ENCODE measurements around the gene ZFYVE1. TPM values are rescaled to one million over a fixed set of nuclear protein-coding genes. Genes with fewer than 3 reads are reported as not detected.

The ZFYVE1 gene
- total RNA-seq, 2 donors from 2014 or later, result 16.6 to 31.7 TPM

DNA sequence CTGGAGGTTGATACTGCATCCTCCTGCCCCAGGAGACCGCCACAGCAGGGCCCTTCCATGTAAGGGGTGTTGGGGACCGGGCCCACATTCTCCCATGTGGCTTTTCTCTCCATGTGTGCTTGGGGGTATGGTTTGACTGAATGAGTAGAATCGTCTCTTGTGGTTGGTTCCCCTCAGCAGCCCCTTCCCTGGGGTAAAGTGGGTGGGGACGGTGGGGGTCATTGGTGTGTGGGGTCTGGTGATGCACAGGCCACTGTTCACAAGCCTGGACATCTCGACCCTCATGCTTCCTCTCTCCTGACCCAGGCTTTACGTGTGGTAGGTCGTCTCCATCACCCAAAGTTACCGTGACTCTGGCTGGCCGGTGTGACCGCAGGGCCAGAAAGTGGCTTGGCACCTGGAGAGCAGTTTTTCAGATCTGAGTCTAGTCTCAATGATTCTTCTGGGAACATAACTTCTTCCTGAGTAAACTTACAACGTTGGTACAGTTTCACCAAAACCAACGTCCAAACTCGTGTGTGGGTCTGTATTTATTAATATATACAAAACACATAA, 83.0 kb downstream of the ZFYVE1 start:
- peaks cover 0 to 4% of the 10 kb centered on the region in 2 donors for H3K36me3 ChIP-seq
- WGBS, result 87% methylated on average over 13 of the region's 13 CpGs
- no peak for TF ChIP-seq CTCF (IDR thresholded peaks at IDR 0.05)
- no peak for TF ChIP-seq POLR2AphosphoS5 (IDR thresholded peaks at IDR 0.05)
- no peak for TF ChIP-seq POLR2A (IDR thresholded peaks at IDR 0.05)

DNA sequence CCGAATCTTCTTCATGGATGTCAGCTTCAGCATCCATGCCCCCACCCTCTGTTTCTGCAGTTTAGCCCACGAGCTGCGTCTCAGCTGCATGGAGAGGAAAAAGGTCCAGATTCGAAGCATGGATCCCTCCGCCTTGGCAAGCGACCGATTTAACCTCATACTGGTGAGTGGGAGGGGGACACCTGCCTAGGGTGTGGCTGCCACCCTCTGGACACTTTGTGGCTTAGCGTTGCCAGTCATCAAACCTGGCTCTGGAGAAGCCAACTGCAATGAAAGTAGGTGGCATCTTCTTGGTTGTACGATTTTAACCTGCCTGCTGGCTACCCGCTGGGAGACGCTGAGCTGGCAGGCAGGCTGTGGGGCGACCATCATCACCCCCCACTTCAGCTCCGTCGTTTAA, 84.0 kb downstream of the ZFYVE1 start:
- Histone ChIP-seq H3K27me3 (replicated peaks; ENCODE audit: insufficient read depth) (no peaks in the 10 kb centered on the region), H3K36me3 (peaks cover 0 to 8% of the 10 kb centered on the region in 2 donors), H3K4me1 (replicated peaks) (no peaks in the 10 kb centered on the region), H3K27ac (no peak overlapping the region), H3K4me3 (no peak overlapping the region), H3K9me3 (no peaks in the 10 kb centered on the region)
- no peak for DNase-seq (ENCODE audit: low spot score)
- intact Hi-C loops (cut with DNase I), result no loop called here
- WGBS, result 89% methylated on average over 14 of the region's 14 CpGs
- TF ChIP-seq POLR2AphosphoS5 (IDR thresholded peaks at IDR 0.05) (no peak), CTCF (IDR thresholded peaks at IDR 0.05) (no peak), POLR2A (IDR thresholded peaks at IDR 0.05) (no peak)

More for the DNA sequence above, 83.0 kb downstream of the ZFYVE1 start:
- DNase-seq (ENCODE audit: low spot score), result no peak
- intact Hi-C loops (cut with DNase I), result no loop called here
- no peaks in the 10 kb centered on the region for H3K27me3 ChIP-seq (replicated peaks; ENCODE audit: insufficient read depth)
- H3K4me3 ChIP-seq, result no peak overlapping the region
- H3K9me3 ChIP-seq, result no peaks in the 10 kb centered on the region
- no peak overlapping the region for H3K27ac ChIP-seq
- H3K4me1 ChIP-seq (replicated peaks), result no peaks in the 10 kb centered on the region

- intact Hi-C loops (cut with DNase I), result no loop called here
- WGBS, result 72% methylated on average over 12 of the region's 12 CpGs
Measured at GRCh38 chr14:72941286-72941985, 85.5 kb downstream of the ZFYVE1 start.

DNA sequence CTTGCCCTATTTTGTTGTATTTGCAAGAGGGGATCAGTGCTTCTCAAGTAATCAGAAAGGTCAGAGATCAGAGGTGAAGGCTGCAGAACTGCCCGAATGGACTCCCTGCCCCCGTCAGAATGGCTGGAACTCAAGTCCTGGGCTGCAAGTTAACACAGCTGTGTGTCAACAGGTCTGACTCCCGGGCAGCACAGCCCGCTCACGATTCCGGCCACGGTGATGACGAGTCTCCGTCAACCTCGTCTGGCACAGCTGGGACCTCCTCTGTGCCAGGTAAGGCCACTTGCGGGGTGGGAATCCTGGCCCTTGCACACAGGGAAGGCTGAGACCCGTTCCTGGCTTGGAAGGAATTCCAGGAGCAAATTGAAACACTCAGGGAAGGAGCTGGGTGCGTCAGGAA, 87.3 kb downstream of the ZFYVE1 start:
- no peaks in the 10 kb centered on the region for H3K4me1 ChIP-seq (replicated peaks)
- intact Hi-C loops (cut with DNase I), result no loop called here
- WGBS, result 75% methylated on average over 13 of the region's 13 CpGs
- DNase-seq (ENCODE audit: low spot score), result no peak
- no peak overlapping the region for H3K27ac ChIP-seq
- TF ChIP-seq CTCF (IDR thresholded peaks at IDR 0.05), result no peak
- TF ChIP-seq POLR2AphosphoS5 (IDR thresholded peaks at IDR 0.05), result no peak
- no peak for TF ChIP-seq POLR2A (IDR thresholded peaks at IDR 0.05)
- H3K27me3 ChIP-seq (replicated peaks; ENCODE audit: insufficient read depth), result no peaks in the 10 kb centered on the region
- H3K4me3 ChIP-seq, result no peak overlapping the region
- H3K36me3 ChIP-seq, result peaks cover 0 to 8% of the 10 kb centered on the region in 2 donors
- H3K9me3 ChIP-seq, result no peaks in the 10 kb centered on the region

More at GRCh38 chr14:72941286-72941985, 85.5 kb downstream of the ZFYVE1 start:
- Histone ChIP-seq H3K4me3 (no peak overlapping the region), H3K9me3 (no peaks in the 10 kb centered on the region), H3K4me1 (replicated peaks) (no peaks in the 10 kb centered on the region), H3K27me3 (replicated peaks; ENCODE audit: insufficient read depth) (no peaks in the 10 kb centered on the region), H3K36me3 (peaks cover 0 to 8% of the 10 kb centered on the region in 2 donors), H3K27ac (no peak overlapping the region)
- no peak for DNase-seq (ENCODE audit: low spot score)
- TF ChIP-seq POLR2A (IDR thresholded peaks at IDR 0.05), result no peak

DNA sequence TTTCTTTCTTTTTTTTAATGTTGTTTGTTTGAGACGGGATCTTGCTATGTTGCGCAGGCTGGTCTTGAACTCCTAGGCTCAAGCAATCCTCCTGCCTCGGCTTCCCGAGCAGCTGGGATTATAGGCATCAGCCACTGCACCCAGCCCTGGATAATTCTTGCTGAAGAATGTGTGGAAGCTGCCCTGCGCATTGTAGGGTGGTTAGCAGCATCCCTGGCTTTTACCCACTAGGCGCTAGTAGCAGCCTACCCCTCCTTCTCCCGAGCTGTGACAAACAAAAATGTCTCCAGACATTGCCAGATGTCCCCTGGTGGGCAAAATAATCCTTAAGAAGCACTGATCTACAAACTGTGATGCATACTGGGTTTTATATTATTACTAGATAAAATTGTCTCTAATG, 94.0 kb downstream of the ZFYVE1 start:
- Histone ChIP-seq H3K27ac (no peak overlapping the region), H3K9me3 (no peaks in the 10 kb centered on the region), H3K4me3 (no peak overlapping the region), H3K4me1 (replicated peaks) (no peaks in the 10 kb centered on the region), H3K36me3 (no peaks in the 10 kb centered on the region), H3K27me3 (replicated peaks; ENCODE audit: insufficient read depth) (no peaks in the 10 kb centered on the region)
- intact Hi-C loops (cut with DNase I), result no loop called here
- WGBS, result 94% methylated on average over 7 of the region's 7 CpGs
- no peak for TF ChIP-seq POLR2AphosphoS5 (IDR thresholded peaks at IDR 0.05)
- no peak for TF ChIP-seq POLR2A (IDR thresholded peaks at IDR 0.05)
- TF ChIP-seq CTCF (IDR thresholded peaks at IDR 0.05), result no peak
- no peak for DNase-seq (ENCODE audit: low spot score)

Data from prostate gland (tissue), 2 donors.